MCF 10A (cell line): ENCODE results near the gene INPP4A. TPM values are rescaled to one million over a fixed set of nuclear protein-coding genes. Genes with fewer than 3 reads are reported as not detected.
"Not testable (repeated sequence)": the region's sequence is repeated elsewhere in the genome, so short reads cannot be mapped to it uniquely, and the experiment has no call there.

Experiments
- BruUV-seq: library from RNA; stranded (reverse); fragments of 400-500 nt; replicated peaks from 2 replicates; lab custom pipeline; 2021; lab: Mats Ljungman, UMichigan
- CTCF ChIA-PET: fragments of 300-600 bp; sonication (Branson Sonifier 250); formaldehyde crosslinking; extraction: SDS; loops from one replicate; lab custom pipeline; 2021; ENCODE audit warnings: antibody characterized with exemption, inconsistent platforms; lab: Yijun Ruan, JAX
- POLR2A ChIA-PET: fragments of 300-600, 350-650 bp; sonication (Branson Sonifier 250); formaldehyde crosslinking; extraction: SDS; loops from one replicate; lab custom pipeline; 2020; ENCODE audit warnings: antibody characterized with exemption, inconsistent platforms; lab: Yijun Ruan, JAX
- DNase-seq: peaks from one replicate; pipeline ENCODE4 v3.0.0-alpha.2; 2018; ENCODE audit not compliant: unreplicated experiment
- H3K27ac Mint-ChIP-seq: one replicate; pipeline ENCODE4 v1.8.0; 2022; ENCODE audit warnings: mild to moderate bottlenecking, low read depth, mixed read lengths; ENCODE audit not compliant: unreplicated experiment
- H3K27me3 Mint-ChIP-seq: one replicate; pipeline ENCODE4 v1.8.0; 2022; ENCODE audit warnings: mixed read lengths; ENCODE audit not compliant: insufficient read depth, unreplicated experiment
- H3K36me3 Mint-ChIP-seq: one replicate; pipeline ENCODE4 v1.8.0; 2022; ENCODE audit warnings: mild to moderate bottlenecking, moderate library complexity, mixed read lengths; ENCODE audit not compliant: insufficient read depth, unreplicated experiment
- H3K4me1 Mint-ChIP-seq: one replicate; pipeline ENCODE4 v1.8.0; 2022; ENCODE audit warnings: mixed read lengths; ENCODE audit not compliant: insufficient read depth, unreplicated experiment
- H3K4me3 Mint-ChIP-seq: one replicate; pipeline ENCODE4 v1.8.0; 2022; ENCODE audit warnings: mild to moderate bottlenecking, moderate library complexity, mixed read lengths; ENCODE audit not compliant: unreplicated experiment
- H3K9me3 Mint-ChIP-seq: one replicate; pipeline ENCODE4 v1.8.0; 2022; ENCODE audit warnings: mixed read lengths; ENCODE audit not compliant: unreplicated experiment
- CTCF ChIP-seq: fragments of 200-600 bp; IDR thresholded peaks from one replicate; pipeline ENCODE4 v1.8.0; 2022; ENCODE audit warnings: antibody characterized with exemption, mild to moderate bottlenecking; ENCODE audit not compliant: unreplicated experiment
- intact Hi-C: fragments of 100-400 bp; cut with micrococcal nuclease; formaldehyde crosslinking; loops from 2 replicates; pipeline ENCODE4 v1.14.1; 2022
- total RNA-seq: library from RNA; stranded (reverse); gene quantifications from 2 replicates; pipeline ENCODE4 v1.2.3, GENCODE V29; 2022

The INPP4A gene
- total RNA-seq, 1 experiment from 2014 or later = 21.5 TPM

- DNase-seq = no peak
- CTCF ChIA-PET = no interaction called here
Measured at GRCh38 chr2:98408155-98408554, 36.5 kb upstream of the INPP4A start.

DNA sequence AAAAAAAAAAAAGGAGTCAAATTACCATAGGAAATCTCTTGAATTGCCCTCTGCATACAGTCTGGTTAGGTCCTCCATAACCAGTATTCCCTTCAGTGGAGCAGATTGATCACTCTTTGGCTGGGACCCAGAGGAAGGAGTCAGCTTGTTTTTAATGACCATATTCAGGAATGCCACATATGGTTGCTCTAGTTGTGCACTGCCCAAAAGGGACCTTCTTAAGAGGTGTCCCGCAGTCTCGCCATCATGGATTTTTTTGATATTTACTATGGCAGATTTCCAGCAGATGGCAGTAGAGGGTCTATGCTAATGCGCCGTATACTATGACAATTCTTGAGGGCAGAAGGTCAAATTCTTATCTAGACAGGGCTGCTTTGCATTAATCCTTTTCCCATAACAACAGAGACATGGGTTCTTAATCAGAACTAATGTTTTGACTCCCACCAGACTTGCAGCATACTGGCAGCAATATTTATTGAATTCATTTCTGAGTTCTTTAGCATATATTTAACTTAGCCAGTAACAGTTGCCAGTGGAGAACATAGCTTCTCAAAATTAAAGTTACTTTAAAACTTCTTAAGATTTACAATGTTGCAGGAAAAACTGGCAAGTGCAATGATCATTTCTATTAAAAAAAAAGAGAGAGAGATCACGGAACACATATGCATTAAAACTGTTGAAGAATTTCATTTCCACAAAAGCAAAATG lies 31.8 kb upstream of the INPP4A start:
- no peaks in the 10 kb centered on the region for H3K4me1 Mint-ChIP-seq
- H3K9me3 Mint-ChIP-seq = no peaks in the 10 kb centered on the region
- peak; percentile 70 for DNase-seq
- H3K36me3 Mint-ChIP-seq = no peaks in the 10 kb centered on the region
- ChIA-PET CTCF (interaction anchor here (0.6 to 2.0 kb wide), 19 partner anchors 8 to 426 kb away, joined by 3 to 19 read pairs (median 4); no protein-coding TSS in a partner anchor), POLR2A (interaction anchor here (1.2 to 1.4 kb wide), 2 partner anchors 192 to 195 kb away, joined by 3 to 5 read pairs; no protein-coding TSS in a partner anchor)
- H3K4me3 Mint-ChIP-seq = no peak overlapping the region
- peaks cover 13% of the 10 kb centered on the region for H3K27me3 Mint-ChIP-seq
- intact Hi-C loops = loop anchor here (1.0 to 2.0 kb wide), 4 partner anchors 68 to 653 kb away; no protein-coding TSS in a partner anchor
- H3K27ac Mint-ChIP-seq = no peak overlapping the region
- BruUV-seq = no TSS peak
- peak; percentile 75 for TF ChIP-seq CTCF

More at GRCh38 chr2:98408155-98408554, 36.5 kb upstream of the INPP4A start:
- no peak for TF ChIP-seq CTCF
- Mint-ChIP-seq H3K4me3 (no peak overlapping the region), H3K4me1 (no peaks in the 10 kb centered on the region), H3K9me3 (no peaks in the 10 kb centered on the region), H3K36me3 (no peaks in the 10 kb centered on the region), H3K27me3 (peaks cover 23% of the 10 kb centered on the region), H3K27ac (no peak overlapping the region)
- intact Hi-C loops = no loop called here
- POLR2A ChIA-PET = no interaction called here
- BruUV-seq = no TSS peak

DNA sequence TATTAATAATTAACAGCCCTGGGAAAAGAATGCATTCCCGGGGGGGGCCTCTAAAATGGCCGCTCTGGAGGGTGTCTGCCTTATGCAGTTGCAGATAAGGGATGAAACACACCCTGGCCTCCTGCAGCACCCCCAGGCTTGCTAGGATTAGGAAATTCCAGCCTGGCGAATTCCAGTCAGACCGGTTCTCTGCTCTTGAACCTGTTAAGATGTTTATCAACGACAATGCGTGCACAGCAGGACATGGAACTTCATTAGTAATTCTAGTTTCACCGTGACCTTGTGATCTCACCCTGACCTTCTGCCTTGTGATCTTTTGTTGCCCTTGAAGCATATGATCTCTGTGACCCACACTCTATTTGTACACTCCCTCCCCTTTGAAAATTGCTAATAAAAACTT lies 30.4 kb upstream of the INPP4A start:
- H3K4me1 Mint-ChIP-seq, BruUV-seq, H3K9me3 Mint-ChIP-seq, intact Hi-C loops, H3K36me3 Mint-ChIP-seq, DNase-seq, H3K27ac Mint-ChIP-seq, POLR2A ChIA-PET, H3K4me3 Mint-ChIP-seq, CTCF ChIA-PET: not testable (repeated sequence)
- peaks cover 12% of the 10 kb centered on the region for H3K27me3 Mint-ChIP-seq

DNA sequence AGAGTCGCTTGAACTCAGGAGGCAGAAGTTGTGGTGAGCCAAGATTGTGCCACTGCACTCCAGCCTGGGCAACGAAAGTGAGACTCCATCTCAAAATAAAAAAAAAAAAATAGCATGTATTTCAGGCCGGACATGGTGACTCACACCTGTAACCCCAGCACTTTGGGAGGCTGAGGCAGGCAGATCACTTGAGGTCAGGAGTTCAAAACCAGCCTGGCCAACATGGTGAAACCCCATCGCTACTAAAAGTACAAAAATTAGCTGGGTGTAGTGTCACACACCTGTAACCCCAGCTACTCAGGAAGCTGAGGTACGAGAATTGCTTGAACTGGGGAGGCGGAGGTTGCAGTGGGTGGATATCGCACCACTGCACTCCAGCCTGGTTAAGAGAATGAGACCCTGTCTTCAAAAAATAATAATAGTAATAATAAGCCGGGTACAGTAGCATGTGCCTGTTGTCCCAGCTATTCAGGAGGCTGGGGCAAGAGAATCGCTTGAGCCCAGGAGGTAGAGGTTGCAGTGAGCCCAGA lies 28.9 kb upstream of the INPP4A start:
- CTCF ChIA-PET = interaction anchor here (0.6 to 1.0 kb wide), 3 partner anchors 24 to 548 kb away, joined by 3 to 4 read pairs (median 4); no protein-coding TSS in a partner anchor
- H3K9me3 Mint-ChIP-seq, BruUV-seq, H3K4me3 Mint-ChIP-seq, H3K27ac Mint-ChIP-seq, intact Hi-C loops, H3K36me3 Mint-ChIP-seq, H3K27me3 Mint-ChIP-seq, DNase-seq, H3K4me1 Mint-ChIP-seq, POLR2A ChIA-PET: not testable (repeated sequence)
